H1 (cell line): ENCODE results near the gene VSIG10L2. TPM values are rescaled to one million over a fixed set of nuclear protein-coding genes. Genes with fewer than 3 reads are reported as not detected.

Experiments
- CTCF ChIA-PET: fragments of 300-600 bp; sonication (Branson Sonifier 250); formaldehyde crosslinking; loops from one replicate; lab custom pipeline; 2021; ENCODE audit not compliant: partially characterized antibody; lab: Charles Lee
- POLR2A ChIA-PET: fragments of 300-600 bp; sonication (Branson Sonifier 250); formaldehyde crosslinking; loops from one replicate; lab custom pipeline; 2021; ENCODE audit warnings: inconsistent platforms; ENCODE audit not compliant: partially characterized antibody; lab: Charles Lee
- DNase-seq, 2 experiments: peaks; one replicate each; pipeline versions ENCODE4 v3.0.0 to v3.0.0-alpha.2; 2010 to 2022; ENCODE audit warnings: low spot score in 2 of 2, low read depth in 1 of 2, mixed read lengths in 1 of 2
- FAIRE-seq: peaks from 2 replicates; lab custom pipeline; 2011; peaks lifted over from hg19 to GRCh38; lab: Jason Lieb, UNC
- H2AFZ ChIP-seq: 2 replicates; pipeline ENCODE4 v1.8.1; 2012; ENCODE audit warnings: low read length, inconsistent platforms
- H2AK5ac ChIP-seq: 2 replicates; pipeline ENCODE4 v1.6.1; 2013; ENCODE audit warnings: low read depth, low read length
- H2BK120ac ChIP-seq: replicated peaks from 2 replicates; pipeline ENCODE3; 2013; ENCODE audit warnings: low read depth, low read length, inconsistent platforms
- H2BK12ac ChIP-seq: 2 replicates; pipeline ENCODE4 v1.6.1; 2013; ENCODE audit warnings: low read depth, low read length
- H2BK15ac ChIP-seq: 2 replicates; pipeline ENCODE4 v1.6.1; 2013; ENCODE audit warnings: low read length
- H2BK20ac ChIP-seq: 2 replicates; pipeline ENCODE4 v1.6.1; 2013; ENCODE audit warnings: low read length
- H2BK5ac ChIP-seq: 2 replicates; pipeline ENCODE4 v1.6.1; 2013; ENCODE audit warnings: low read depth, low read length
- H3K14ac ChIP-seq: 2 replicates; pipeline ENCODE4 v1.6.1; 2013; ENCODE audit warnings: inconsistent platforms; ENCODE audit not compliant: insufficient read length
- H3K18ac ChIP-seq: 2 replicates; pipeline ENCODE4 v1.6.1; 2013; ENCODE audit warnings: low read length; ENCODE audit errors: extremely low read depth
- H3K23ac ChIP-seq: 2 replicates; pipeline ENCODE4 v1.6.1; 2013; ENCODE audit warnings: inconsistent platforms; ENCODE audit not compliant: insufficient read length
- H3K23me2 ChIP-seq: 2 replicates; pipeline ENCODE4 v1.6.1; 2013; ENCODE audit warnings: low read depth, low read length
- H3K27ac ChIP-seq: 2 replicates; pipeline ENCODE4 v1.6.1; 2011; ENCODE audit warnings: low read depth, low read length, inconsistent platforms
- H3K27me3 ChIP-seq, 4 experiments: replicated peaks in 1 of 4; 1 replicate in 1 of 4; 2 replicates in 3 of 4; pipeline versions ENCODE4 v1.6.1 to v1.8.1; 2011 to 2013; ENCODE audit warnings: low read length in 3 of 4, mild to moderate bottlenecking in 3 of 4, inconsistent platforms in 2 of 4, mixed read lengths in 2 of 4, moderate library complexity in 1 of 4; ENCODE audit not compliant: control insufficient read depth in 3 of 4, insufficient read depth in 3 of 4; ENCODE audit errors: extremely low read depth in 1 of 4
- H3K36me3 ChIP-seq, 4 experiments: 2 replicates each; pipeline versions ENCODE4 v1.6.1 to v1.8.1; 2011 to 2013; ENCODE audit warnings: mild to moderate bottlenecking in 4 of 4, low read length in 3 of 4, moderate library complexity in 2 of 4, control low read depth in 1 of 4, inconsistent platforms in 1 of 4; ENCODE audit not compliant: insufficient read depth in 4 of 4, control insufficient read depth in 2 of 4
- H3K4ac ChIP-seq: replicated peaks from 2 replicates; pipeline ENCODE3; 2013; ENCODE audit warnings: low read length, low read depth, mixed read lengths, inconsistent platforms; ENCODE audit not compliant: insufficient read length
- H3K4me1 ChIP-seq, 4 experiments: replicated peaks in 1 of 4; 1 replicate in 1 of 4; 2 replicates in 3 of 4; pipeline versions ENCODE4 v1.6.1 to v1.8.1; 2011 to 2013; ENCODE audit warnings: low read length in 3 of 4, inconsistent platforms in 2 of 4, mixed read lengths in 1 of 4; ENCODE audit not compliant: insufficient read depth in 4 of 4, control insufficient read depth in 3 of 4
- H3K4me2 ChIP-seq, 2 experiments: 2 replicates each; pipeline versions ENCODE4 v1.6.1 to v1.8.1; 2011 to 2013; ENCODE audit warnings: low read depth in 2 of 2, low read length in 2 of 2, control low read depth in 1 of 2, inconsistent platforms in 1 of 2, mild to moderate bottlenecking in 1 of 2; ENCODE audit not compliant: insufficient read depth in 1 of 2
- H3K4me3 ChIP-seq, 4 experiments: fragments of 200-600, 300-600 bp in 1 of 4; sonication (generic), shearing (Covaris generic), sonication (Bioruptor Twin) in 1 of 4; 2 replicates each; pipeline versions ENCODE4 v1.5.1 to v1.8.1; 2011 to 2016; ENCODE audit warnings: low read length in 4 of 4, low read depth in 3 of 4, control low read depth in 2 of 4, inconsistent platforms in 2 of 4, mild to moderate bottlenecking in 2 of 4, mixed read lengths in 1 of 4, moderate library complexity in 1 of 4; ENCODE audit not compliant: insufficient read depth in 2 of 4; ENCODE audit errors: extremely low read depth in 1 of 4
- H3K56ac ChIP-seq: replicated peaks from 2 replicates; pipeline ENCODE3; 2013; ENCODE audit warnings: low read depth, mild to moderate bottlenecking, mixed read lengths, low read length, inconsistent platforms; ENCODE audit not compliant: insufficient read length
- H3K79me1 ChIP-seq: 2 replicates; pipeline ENCODE4 v1.6.1; 2013; ENCODE audit warnings: low read depth, low read length, control low read depth
- H3K79me2 ChIP-seq, 2 experiments: 2 replicates each; pipeline versions ENCODE4 v1.6.1 to v1.8.1; 2012 to 2013; ENCODE audit warnings: low read length in 2 of 2, mild to moderate bottlenecking in 2 of 2, inconsistent platforms in 1 of 2; ENCODE audit not compliant: insufficient read depth in 2 of 2, control insufficient read depth in 1 of 2
- H3K9ac ChIP-seq, 4 experiments: replicated peaks in 1 of 4; 1 replicate in 1 of 4; 2 replicates in 3 of 4; pipeline versions ENCODE4 v1.6.1 to v1.8.1; 2011 to 2013; ENCODE audit warnings: low read depth in 3 of 4, low read length in 3 of 4, control low read depth in 2 of 4, mild to moderate bottlenecking in 2 of 4, moderate library complexity in 2 of 4, inconsistent platforms in 1 of 4; ENCODE audit errors: extremely low read depth in 1 of 4
- H3K9me3 ChIP-seq, 2 experiments: 2 replicates each; pipeline versions ENCODE4 v1.6.1 to v1.8.1; 2012 to 2013; ENCODE audit warnings: mild to moderate bottlenecking in 2 of 2, moderate library complexity in 2 of 2, control low read depth in 1 of 2, inconsistent platforms in 1 of 2, low read depth in 1 of 2, low read length in 1 of 2, mixed read lengths in 1 of 2; ENCODE audit not compliant: insufficient read depth in 2 of 2
- H4K20me1 ChIP-seq, 2 experiments: replicated peaks in 1 of 2; 2 replicates each; pipeline versions ENCODE3 to v1.8.1; 2011 to 2013; ENCODE audit warnings: inconsistent platforms in 2 of 2, low read length in 2 of 2, mild to moderate bottlenecking in 1 of 2; ENCODE audit not compliant: insufficient read depth in 2 of 2, control insufficient read depth in 1 of 2
- H4K5ac ChIP-seq: 2 replicates; pipeline ENCODE4 v1.6.1; 2013; ENCODE audit warnings: low read length, low read depth, mixed read lengths, inconsistent platforms; ENCODE audit not compliant: insufficient read length
- H4K8ac ChIP-seq: 2 replicates; pipeline ENCODE4 v1.8.0; 2013; ENCODE audit warnings: mild to moderate bottlenecking, moderate library complexity, low read length, inconsistent platforms; ENCODE audit not compliant: insufficient read depth; ENCODE audit errors: extremely low read depth
- H4K91ac ChIP-seq: replicated peaks from 2 replicates; pipeline ENCODE3; 2013; ENCODE audit warnings: low read length, mixed read lengths, inconsistent platforms; ENCODE audit not compliant: insufficient read length
- BRCA1 ChIP-seq: IDR thresholded peaks from 2 replicates; pipeline ENCODE4 v1.6.1; 2012; ENCODE audit warnings: low read depth, low read length, improper control_type of control experiment
- EZH2 ChIP-seq: fragments of 200-600 bp; sonication (generic); IDR thresholded peaks from 2 replicates; pipeline ENCODE4 v1.7.1; 2012; ENCODE audit warnings: low read depth, mild to moderate bottlenecking, moderate library complexity, low read length, inconsistent platforms; ENCODE audit not compliant: severe bottlenecking
- HDAC2 ChIP-seq, 2 experiments: fragments of 300-600 bp in 1 of 2; sonication (generic) in 1 of 2; IDR thresholded peaks; 2 replicates each; pipeline ENCODE4 v1.6.1; 2011 to 2012; ENCODE audit warnings: low read depth in 2 of 2, low read length in 2 of 2, mild to moderate bottlenecking in 2 of 2, moderate library complexity in 2 of 2, borderline replicate concordance in 1 of 2, inconsistent platforms in 1 of 2
- JUND ChIP-seq: IDR thresholded peaks from 2 replicates; pipeline ENCODE4 v1.6.1; 2011; ENCODE audit warnings: mild to moderate bottlenecking, improper control_type of control experiment, low read length
- NRF1 ChIP-seq: IDR thresholded peaks from 2 replicates; pipeline ENCODE4 v1.6.1; 2011; ENCODE audit warnings: mild to moderate bottlenecking, low read depth, low read length, improper control_type of control experiment
- RFX5 ChIP-seq: IDR thresholded peaks from 2 replicates; pipeline ENCODE4 v1.6.1; 2011; ENCODE audit warnings: low read depth, low read length, improper control_type of control experiment, borderline replicate concordance
- TAF7 ChIP-seq: optimal IDR thresholded peaks from 2 replicates; pipeline ENCODE3; 2011; ENCODE audit warnings: low read depth, mild to moderate bottlenecking, inconsistent platforms, low read length, moderate library complexity, borderline replicate concordance
- TBP ChIP-seq: IDR thresholded peaks from 2 replicates; pipeline ENCODE4 v1.6.1; 2011; ENCODE audit warnings: low read depth, low read length, improper control_type of control experiment
- whole genome bisulfite sequencing, 2 experiments: shearing (Covaris generic) in 1 of 2; methylation state at CpG; one replicate each; pipeline versions ENCODE4 v1.1.6 to v1.1.7; 2013 to 2015; ENCODE audit warnings: low lambda C conversion rate in 2 of 2, mixed read lengths in 2 of 2, inconsistent platforms in 1 of 2, low coverage in 1 of 2, missing lambda C conversion rate in 1 of 2; ENCODE audit not compliant: insufficient replicate concordance in 2 of 2, insufficient coverage in 1 of 2, insufficient read length in 1 of 2; ENCODE audit errors: extremely low coverage in 1 of 2, missing lambda C conversion rate in 1 of 2; 5-methylcytosine and 5-hydroxymethylcytosine counted together
- polyA plus RNA-seq, 7 experiments: library from polyadenylated mRNA; depleted of rRNA in 3 of 7; stranded (reverse) in 5 of 7; unstranded in 2 of 7; fragments of >200 nt in 5 of 7; fragments of 200-250 nt in 2 of 7; gene quantifications; 1 replicate in 5 of 7; 2 replicates in 1 of 7; 4 replicates in 1 of 7; pipeline versions ENCODE4 v1.2.1 to v1.2.3, GENCODE V29; 2011 to 2013; ENCODE audit warnings: missing spikeins in 2 of 7, mixed read lengths in 2 of 7
- total RNA-seq: library from RNA; stranded (reverse); fragmentation: NEBNext Ultra II Directional; extraction: Animal tissue kit (Norgen Biotek cat#: 25700); gene quantifications from 2 replicates; pipeline ENCODE4 v1.2.1, GENCODE V29; 2021
- TF ChIP-seq, protein P1 (sequence below): IDR thresholded peaks from 2 replicates; pipeline ENCODE4 v1.6.1; 2012; ENCODE audit warnings: low read length, inconsistent platforms

VSIG10L2 gene
- total and polyA plus RNA-seq, 2 of the 8 experiments (the other 6 are each of a cell fraction or from before 2014, with no cell fraction given) = not detected

GRCh38 chr11:125950696-125951651 lies 5.1 kb downstream of the VSIG10L2 start:
- no peak overlapping the region for H3K4me2 ChIP-seq
- H3K14ac ChIP-seq = no peak overlapping the region
- ChIA-PET POLR2A (interaction anchor here (1.5 to 1.8 kb wide), 2 partner anchors 9 kb away, joined by 4 to 5 read pairs; no protein-coding TSS in a partner anchor), CTCF (interaction anchor here (0.6 to 3.8 kb wide), 5 partner anchors 8 to 580 kb away, joined by 3 to 31 read pairs (median 4); no protein-coding TSS in a partner anchor)
- H2BK20ac ChIP-seq = no peak overlapping the region
- no peak overlapping the region for H3K23ac ChIP-seq
- no peak overlapping the region for H3K4me3 ChIP-seq
- no peaks in the 10 kb centered on the region; a peak in 1 of 8 replicates for H3K36me3 ChIP-seq
- H2BK5ac ChIP-seq = peak overlapping the region; percentile 37; the same call in 1 of the 2 replicates
- no peak overlapping the region for H2AFZ ChIP-seq
- peaks cover 0 to 2% (median 0%) of the 10 kb centered on the region in 4 experiments; a peak in 3 of 7 replicates for H3K4me1 ChIP-seq
- H4K20me1 ChIP-seq = no peaks in the 10 kb centered on the region
- no peaks in the 10 kb centered on the region for H3K27me3 ChIP-seq
- H3K56ac ChIP-seq = no peak overlapping the region
- 91% methylated on average over 11 of the region's 15 CpGs; no CpG with 5 or more reads in 1 of the 2 experiments for WGBS, 2 experiments
- no peak overlapping the region for H3K9ac ChIP-seq
- no peak overlapping the region for H2AK5ac ChIP-seq
- H3K79me2 ChIP-seq = no peaks in the 10 kb centered on the region
- H4K8ac ChIP-seq = peak overlapping the region; percentile 15
- peak overlapping the region; percentile 10 for H4K91ac ChIP-seq
- no peak overlapping the region for H3K27ac ChIP-seq
- FAIRE-seq = no peak
- H2BK12ac ChIP-seq = no peak overlapping the region
- H3K79me1 ChIP-seq = no peaks in the 10 kb centered on the region
- no peaks in the 10 kb centered on the region for H3K9me3 ChIP-seq
- H3K23me2 ChIP-seq = no peaks in the 10 kb centered on the region
- no peak overlapping the region for H4K5ac ChIP-seq
- H3K4ac ChIP-seq = no peak overlapping the region
- DNase-seq = no peak
- no peak overlapping the region for H3K18ac ChIP-seq
- H2BK120ac ChIP-seq = no peak overlapping the region
- H2BK15ac ChIP-seq = no peak overlapping the region
- no peak for TF ChIP-seq NRF1
- TF ChIP-seq, protein P1, sequence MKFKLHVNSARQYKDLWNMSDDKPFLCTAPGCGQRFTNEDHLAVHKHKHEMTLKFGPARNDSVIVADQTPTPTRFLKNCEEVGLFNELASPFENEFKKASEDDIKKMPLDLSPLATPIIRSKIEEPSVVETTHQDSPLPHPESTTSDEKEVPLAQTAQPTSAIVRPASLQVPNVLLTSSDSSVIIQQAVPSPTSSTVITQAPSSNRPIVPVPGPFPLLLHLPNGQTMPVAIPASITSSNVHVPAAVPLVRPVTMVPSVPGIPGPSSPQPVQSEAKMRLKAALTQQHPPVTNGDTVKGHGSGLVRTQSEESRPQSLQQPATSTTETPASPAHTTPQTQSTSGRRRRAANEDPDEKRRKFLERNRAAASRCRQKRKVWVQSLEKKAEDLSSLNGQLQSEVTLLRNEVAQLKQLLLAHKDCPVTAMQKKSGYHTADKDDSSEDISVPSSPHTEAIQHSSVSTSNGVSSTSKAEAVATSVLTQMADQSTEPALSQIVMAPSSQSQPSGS = no peak
- TF ChIP-seq HDAC2 (IDR thresholded peaks at IDR 0.05; ENCODE audit: borderline replicate concordance in 1 of 2, low read depth in 2 of 2, low read length in 2 of 2) = no peak
- no peak for TF ChIP-seq TAF7
- TF ChIP-seq EZH2 = no peak
- TF ChIP-seq TBP = no peak
- no peak for TF ChIP-seq RFX5
- TF ChIP-seq JUND = no peak
- TF ChIP-seq BRCA1 = no peak
